Thymus (tissue), 11 donors: ENCODE results near the gene EEA1. TPM values are rescaled to one million over a fixed set of nuclear protein-coding genes. Genes with fewer than 3 reads are reported as not detected.

Experiments used
- DNase-seq, 9 donors: peaks; one replicate each; pipeline ENCODE4 v3.0.0-alpha.2; 2013; ENCODE audit warnings: low spot score in 9 of 9, low read depth in 6 of 9, missing footprints in 1 of 9
- H3K27ac ChIP-seq, 2 donors: one replicate each; pipeline ENCODE4 v1.5.1; 2013; ENCODE audit warnings: control low read depth in 1 of 2, low read depth in 1 of 2, low read length in 1 of 2, mild to moderate bottlenecking in 1 of 2, moderate library complexity in 1 of 2
- H3K27me3 ChIP-seq, 2 donors: one replicate each; pipeline ENCODE4 v1.5.1; 2013; ENCODE audit warnings: low read length in 1 of 2; ENCODE audit not compliant: control insufficient read depth in 2 of 2, insufficient read depth in 1 of 2
- H3K36me3 ChIP-seq, 2 donors: one replicate each; pipeline ENCODE4 v1.5.1; 2013; ENCODE audit warnings: low read length in 1 of 2, mild to moderate bottlenecking in 1 of 2, moderate library complexity in 1 of 2; ENCODE audit not compliant: control insufficient read depth in 2 of 2, insufficient read depth in 2 of 2
- H3K4me1 ChIP-seq, 2 donors: one replicate each; pipeline ENCODE4 v1.5.1; 2013; ENCODE audit warnings: low read length in 2 of 2; ENCODE audit not compliant: control insufficient read depth in 2 of 2, insufficient read depth in 2 of 2
- H3K4me3 ChIP-seq, 2 donors: one replicate each; pipeline ENCODE4 v1.5.1; 2013; ENCODE audit warnings: low read length in 2 of 2, control low read depth in 1 of 2, mild to moderate bottlenecking in 1 of 2
- H3K9me3 ChIP-seq, 2 donors: one replicate each; pipeline ENCODE4 v1.5.1; 2013; ENCODE audit warnings: low read length in 1 of 2, mild to moderate bottlenecking in 1 of 2; ENCODE audit not compliant: control insufficient read depth in 2 of 2, insufficient read depth in 1 of 2
- WGBS: extraction: QIAGEN DNeasy Blood & Tissue Kit; methylation state at CpG from one replicate; pipeline ENCODE4 v1.1.7; 2013; 5-methylcytosine and 5-hydroxymethylcytosine counted together
- polyA plus RNA-seq: library from polyadenylated mRNA; stranded (reverse); fragments of 200-250 nt; gene quantifications from one replicate; pipeline ENCODE4 v1.2.3, GENCODE V29; 2013
- total RNA-seq: library from RNA; stranded (reverse); fragments of 120-200 nt; gene quantifications from one replicate; pipeline ENCODE4 v1.2.4, GENCODE V29; 2013
- donor health status: healthy.

EEA1 gene
- total and polyA plus RNA-seq, 2 donors, result 4.3 to 5.2 TPM

- H3K4me1 ChIP-seq, result no peaks in the 10 kb centered on the region
- H3K27ac ChIP-seq, result no peak overlapping the region
- WGBS, result 98% methylated on average over 5 of the region's 5 CpGs
- H3K27me3 ChIP-seq, result no peaks in the 10 kb centered on the region
- H3K36me3 ChIP-seq, result no peaks in the 10 kb centered on the region
- no peak overlapping the region for H3K4me3 ChIP-seq
- DNase-seq, result no peak
- H3K9me3 ChIP-seq, result no peaks in the 10 kb centered on the region
These were observed 196.9 kb downstream of the EEA1 start for GRCh38 chr12:92732216-92732615.

GRCh38 chr12:92730758-92731157 lies 198.3 kb downstream of the EEA1 start:
- WGBS, result 98% methylated on average over 5 of the region's 5 CpGs
- Histone ChIP-seq H3K9me3 (no peaks in the 10 kb centered on the region), H3K27ac (no peak overlapping the region), H3K4me1 (no peaks in the 10 kb centered on the region), H3K36me3 (no peaks in the 10 kb centered on the region), H3K4me3 (no peak overlapping the region), H3K27me3 (no peaks in the 10 kb centered on the region)
- no peak for DNase-seq

GRCh38 chr12:92729773-92730305 lies 199.3 kb downstream of the EEA1 start:
- H3K27ac ChIP-seq, result no peak overlapping the region
- H3K4me3 ChIP-seq, result no peak overlapping the region
- H3K36me3 ChIP-seq, result no peaks in the 10 kb centered on the region
- H3K4me1 ChIP-seq, result no peaks in the 10 kb centered on the region
- H3K27me3 ChIP-seq, result no peaks in the 10 kb centered on the region
- WGBS, result 75% methylated on average over 1 of the region's 1 CpG
- no peaks in the 10 kb centered on the region for H3K9me3 ChIP-seq
- no peak for DNase-seq

DNA sequence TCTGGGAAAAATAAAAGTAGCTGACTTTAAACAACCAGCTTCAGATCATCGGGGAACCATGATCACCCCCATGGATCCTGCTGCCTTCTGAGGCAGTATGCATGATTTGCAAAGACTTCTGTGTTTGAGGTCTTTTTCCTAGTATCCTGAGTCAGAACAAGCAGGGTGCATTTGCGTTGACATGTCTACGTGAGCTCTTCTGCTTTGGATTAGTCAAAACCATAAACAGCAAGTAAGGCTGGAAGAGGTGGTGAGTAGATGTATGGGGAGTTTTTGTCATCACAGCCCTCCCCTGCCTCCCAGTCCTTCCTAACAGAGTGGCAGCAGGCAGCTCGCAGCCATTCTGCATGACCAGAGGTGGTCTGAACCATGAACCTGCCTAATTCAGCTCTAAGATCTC lies 202.2 kb downstream of the EEA1 start:
- Histone ChIP-seq H3K4me3 (no peak overlapping the region), H3K27me3 (no peaks in the 10 kb centered on the region), H3K36me3 (no peaks in the 10 kb centered on the region), H3K9me3 (no peaks in the 10 kb centered on the region), H3K27ac (no peak overlapping the region), H3K4me1 (no peaks in the 10 kb centered on the region)
- no peak for DNase-seq
- WGBS, result 97% methylated on average over 4 of the region's 4 CpGs

- Histone ChIP-seq H3K4me3 (no peak overlapping the region), H3K4me1 (no peaks in the 10 kb centered on the region), H3K36me3 (no peaks in the 10 kb centered on the region), H3K9me3 (no peaks in the 10 kb centered on the region), H3K27ac (no peak overlapping the region), H3K27me3 (no peaks in the 10 kb centered on the region)
- 93% methylated on average over 3 of the region's 3 CpGs for WGBS
- no peak for DNase-seq
These were observed 206.2 kb downstream of the EEA1 start for GRCh38 chr12:92722897-92723296.

GRCh38 chr12:92721656-92722055 lies 207.4 kb downstream of the EEA1 start:
- H3K4me3 ChIP-seq, result no peak overlapping the region
- H3K4me1 ChIP-seq, result no peaks in the 10 kb centered on the region
- no peak overlapping the region for H3K27ac ChIP-seq
- no peaks in the 10 kb centered on the region for H3K27me3 ChIP-seq
- H3K36me3 ChIP-seq, result no peaks in the 10 kb centered on the region
- DNase-seq, result no peak
- 94% methylated on average over 1 of the region's 1 CpG for WGBS
- no peaks in the 10 kb centered on the region for H3K9me3 ChIP-seq

- no peaks in the 10 kb centered on the region for H3K36me3 ChIP-seq
- DNase-seq, result no peak
- H3K27me3 ChIP-seq, result no peaks in the 10 kb centered on the region
- no peak overlapping the region for H3K27ac ChIP-seq
- no peak overlapping the region for H3K4me3 ChIP-seq
- WGBS, result 91% methylated on average over 8 of the region's 8 CpGs
- no peaks in the 10 kb centered on the region for H3K4me1 ChIP-seq
- no peaks in the 10 kb centered on the region for H3K9me3 ChIP-seq
These were observed 208.0 kb downstream of the EEA1 start for GRCh38 chr12:92721130-92721529.

Other genes with a start within 250 kb of the EEA1 start
- gene PLEKHG7, start 226.3 kb downstream of the EEA1 start, total RNA-seq, result 0.14 TPM
- gene PLEKHG7, start 226.3 kb downstream of the EEA1 start, polyA plus RNA-seq, result 0.73 TPM